HepG2 (cell line): Measurements from ENCODE around the gene UBE2D4. TPM values are rescaled to one million over a fixed set of nuclear protein-coding genes. Genes with fewer than 3 reads are reported as not detected.

ENCODE experiments used
- ARID3A ChIP-seq: IDR thresholded peaks from 2 replicates; pipeline ENCODE4 v1.6.1; 2012; ENCODE audit warnings: low read depth, low read length, improper control_type of control experiment
- CTCF ChIP-seq: sonication (generic); formaldehyde crosslinking; IDR thresholded peaks from 2 replicates; pipeline ENCODE4 v1.5.0; 2020; ENCODE audit warnings: mild to moderate bottlenecking, missing genetic modification reagents, moderate library complexity
- DPF2 ChIP-seq: sonication (generic); formaldehyde crosslinking; IDR thresholded peaks from 2 replicates; pipeline ENCODE4 v1.4.0; 2020; ENCODE audit warnings: mild to moderate bottlenecking, low read depth, missing genetic modification reagents, borderline replicate concordance
- EED ChIP-seq: sonication (generic); formaldehyde crosslinking; IDR thresholded peaks from 2 replicates; pipeline ENCODE4 v1.5.0; 2020; ENCODE audit warnings: mild to moderate bottlenecking, missing genetic modification reagents
- ETV5 ChIP-seq: IDR thresholded peaks from 2 replicates; pipeline ENCODE4 v1.6.1; 2018; ENCODE audit warnings: missing biosample characterization, missing genetic modification reagents, inconsistent platforms, borderline replicate concordance
- HOXA9 ChIP-seq: sonication (generic); formaldehyde crosslinking; IDR thresholded peaks from 2 replicates; pipeline ENCODE4 v1.8.1; 2022; ENCODE audit warnings: missing genetic modification reagents, mild to moderate bottlenecking, moderate library complexity, borderline replicate concordance
- JDP2 ChIP-seq: sonication (generic); formaldehyde crosslinking; IDR thresholded peaks from 2 replicates; pipeline ENCODE4 v1.8.1; 2022; ENCODE audit warnings: missing genetic modification reagents, borderline replicate concordance
- KLF6 ChIP-seq: IDR thresholded peaks from 2 replicates; pipeline ENCODE4 v1.8.0; 2016; ENCODE audit warnings: missing biosample characterization, missing genetic modification reagents
- KLF9 ChIP-seq: IDR thresholded peaks from 2 replicates; pipeline ENCODE4 v1.6.1; 2016; ENCODE audit warnings: low read depth
- MAF1 ChIP-seq: sonication (generic); formaldehyde crosslinking; IDR thresholded peaks from 2 replicates; pipeline ENCODE4 v1.5.0; 2020; ENCODE audit warnings: missing genetic modification reagents, borderline replicate concordance
- MBD4 ChIP-seq: IDR thresholded peaks from 2 replicates; pipeline ENCODE4 v1.6.1; 2012; ENCODE audit warnings: low read length, inconsistent platforms, borderline replicate concordance
- NCOA5 ChIP-seq: sonication (generic); formaldehyde crosslinking; IDR thresholded peaks from 2 replicates; pipeline ENCODE4 v1.4.0; 2020; ENCODE audit warnings: missing genetic modification reagents
- NONO ChIP-seq, 2 experiments: fragments of 450-650 bp in 1 of 2; sonication (generic) in 1 of 2; formaldehyde crosslinking in 1 of 2; IDR thresholded peaks in 1 of 2; conservative IDR thresholded peaks in 1 of 2; 2 replicates each; pipeline versions ENCODE4 v1.6.1 to v1.8.0; 2017 to 2022; ENCODE audit warnings: mild to moderate bottlenecking in 1 of 2, missing genetic modification reagents in 1 of 2, moderate library complexity in 1 of 2
- PBX3 ChIP-seq: sonication (generic); formaldehyde crosslinking; IDR thresholded peaks from 2 replicates; pipeline ENCODE4 v1.8.1; 2023; ENCODE audit warnings: missing genetic modification reagents, inconsistent platforms, borderline replicate concordance
- SP4 ChIP-seq: sonication (generic); formaldehyde crosslinking; IDR thresholded peaks from 2 replicates; pipeline ENCODE4 v1.8.1; 2023; ENCODE audit warnings: mild to moderate bottlenecking, missing genetic modification reagents
- SPEN ChIP-seq: sonication (generic); formaldehyde crosslinking; IDR thresholded peaks from 2 replicates; pipeline ENCODE4 v1.5.1; 2020; ENCODE audit warnings: low read depth, mild to moderate bottlenecking, missing genetic modification reagents
- TFAP4 ChIP-seq: sonication (generic); IDR thresholded peaks from 2 replicates; pipeline ENCODE4 v1.6.1; 2016; ENCODE audit warnings: low read depth, borderline replicate concordance
- U2AF1 ChIP-seq: fragments of 200-400 bp; formaldehyde crosslinking; optimal IDR thresholded peaks from 2 replicates; pipeline ENCODE3; 2017; ENCODE audit warnings: mild to moderate bottlenecking, low read depth, low read length
- ZBTB14 ChIP-seq: sonication (generic); formaldehyde crosslinking; IDR thresholded peaks from 2 replicates; pipeline ENCODE4 v1.4.0; 2020; ENCODE audit warnings: missing genetic modification reagents
- ZC3H4 ChIP-seq: sonication (generic); formaldehyde crosslinking; IDR thresholded peaks from 2 replicates; pipeline ENCODE4 v1.4.0; 2020; ENCODE audit warnings: missing genetic modification reagents, borderline replicate concordance
- ZKSCAN1 ChIP-seq: fragments of 150-350 bp; IDR thresholded peaks from 2 replicates; pipeline ENCODE4 v1.6.1; 2014; ENCODE audit warnings: low read length
- ZNF292 ChIP-seq: sonication (generic); formaldehyde crosslinking; IDR thresholded peaks from 2 replicates; pipeline ENCODE4 v1.8.1; 2022; ENCODE audit warnings: mild to moderate bottlenecking, low read depth, missing genetic modification reagents, borderline replicate concordance
- ZSCAN5A ChIP-seq: sonication (generic); formaldehyde crosslinking; IDR thresholded peaks from 2 replicates; pipeline ENCODE4 v1.8.0; 2022; ENCODE audit warnings: mild to moderate bottlenecking, missing genetic modification reagents, borderline replicate concordance
- polyA plus RNA-seq, 8 experiments: library from polyadenylated mRNA; depleted of rRNA in 3 of 8; stranded (reverse) in 7 of 8; unstranded in 1 of 8; fragments of >200 nt; fragmentation: Illumina TruSeq in 4 of 8; extraction: Trizol in 4 of 8; gene quantifications; 2 replicates each; pipeline versions ENCODE4 v1.2.1 to v1.2.3, GENCODE V29; 2011 to 2016; ENCODE audit warnings: low read depth in 4 of 8, missing spikeins in 1 of 8, mixed read lengths in 1 of 8; ENCODE audit not compliant: insufficient read depth in 1 of 8
- total RNA-seq, 5 experiments: library from RNA; depleted of rRNA; stranded (reverse); fragments of >200 nt; fragmentation: Illumina TruSeq; extraction: Trizol; gene quantifications; 2 replicates each; pipeline ENCODE4 v1.2.3, GENCODE V29; 2016; ENCODE audit warnings: low read depth in 1 of 5

UBE2D4 gene
- total and polyA plus RNA-seq, 2 of the 13 experiments (the other 11 are each of a cell fraction or from before 2014, with no cell fraction given) = 9.9 to 16.0 TPM

GRCh38 chr7:43926798-43927123, 525 bp downstream of the UBE2D4 start (continued):
- TF ChIP-seq MBD4 (no peak), KLF6 (no peak), TFAP4 (no peak), SP4 (CRISPR knock-in tag) (no peak), PBX3 (CRISPR knock-in tag) (no peak), ZKSCAN1 (no peak), HOXA9 (CRISPR knock-in tag) (0 out of 2 replicates have a peak, but pooled peaks have one; percentile 15), ZNF292 (no peak), U2AF1 (no peak), MAF1 (no peak), ZBTB14 (CRISPR knock-in tag) (no peak), KLF9 (CRISPR knock-in tag) (no peak), JDP2 (no peak), NCOA5 (CRISPR knock-in tag) (no peak), NONO (IDR thresholded peaks at IDR 0.05) (no peak), NONO (CRISPR knock-in tag; conservative IDR thresholded peaks at IDR 0.05) (no peak), SPEN (CRISPR knock-in tag) (no peak), ZSCAN5A (no peak), ETV5 (CRISPR knock-in tag) (no peak), ARID3A (no peak), ZC3H4 (CRISPR knock-in tag) (no peak), CTCF (CRISPR knock-in tag) (peak; percentile 2; the same call in 1 of the 2 replicates), DPF2 (no peak), EED (no peak)
